GM12873 (cell line): ENCODE results near the gene CTTN.

Source experiments
- TF ChIP-seq, protein P1 (sequence below): IDR thresholded peaks from 2 replicates; pipeline ENCODE4 v1.5.1; 2012; ENCODE audit warnings: low read depth, mild to moderate bottlenecking, moderate library complexity, low read length, control low read depth; ENCODE audit not compliant: insufficient read depth; ENCODE audit errors: missing control alignments

Gene CTTN

DNA sequence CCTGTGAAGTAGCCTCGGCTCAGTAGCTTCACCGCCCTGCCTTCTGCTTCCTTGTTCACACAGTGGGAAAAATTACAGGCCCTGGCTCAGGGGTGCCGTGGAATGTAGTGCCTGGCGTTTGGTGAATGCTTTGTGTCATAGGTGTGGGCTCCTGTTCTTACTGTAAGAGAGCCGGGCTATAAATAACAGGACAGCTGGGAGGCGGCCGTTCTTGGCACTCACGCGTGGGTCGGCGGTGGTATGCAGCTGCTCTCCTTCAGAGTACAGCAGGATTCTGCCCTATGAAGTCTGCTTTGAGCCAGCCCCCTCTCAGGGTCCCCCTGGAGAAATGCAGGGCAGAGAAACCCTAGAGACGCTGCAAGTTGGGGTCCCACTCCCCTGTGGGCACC is 84.2 kb downstream of the CTTN start:
- TF ChIP-seq, protein P1, sequence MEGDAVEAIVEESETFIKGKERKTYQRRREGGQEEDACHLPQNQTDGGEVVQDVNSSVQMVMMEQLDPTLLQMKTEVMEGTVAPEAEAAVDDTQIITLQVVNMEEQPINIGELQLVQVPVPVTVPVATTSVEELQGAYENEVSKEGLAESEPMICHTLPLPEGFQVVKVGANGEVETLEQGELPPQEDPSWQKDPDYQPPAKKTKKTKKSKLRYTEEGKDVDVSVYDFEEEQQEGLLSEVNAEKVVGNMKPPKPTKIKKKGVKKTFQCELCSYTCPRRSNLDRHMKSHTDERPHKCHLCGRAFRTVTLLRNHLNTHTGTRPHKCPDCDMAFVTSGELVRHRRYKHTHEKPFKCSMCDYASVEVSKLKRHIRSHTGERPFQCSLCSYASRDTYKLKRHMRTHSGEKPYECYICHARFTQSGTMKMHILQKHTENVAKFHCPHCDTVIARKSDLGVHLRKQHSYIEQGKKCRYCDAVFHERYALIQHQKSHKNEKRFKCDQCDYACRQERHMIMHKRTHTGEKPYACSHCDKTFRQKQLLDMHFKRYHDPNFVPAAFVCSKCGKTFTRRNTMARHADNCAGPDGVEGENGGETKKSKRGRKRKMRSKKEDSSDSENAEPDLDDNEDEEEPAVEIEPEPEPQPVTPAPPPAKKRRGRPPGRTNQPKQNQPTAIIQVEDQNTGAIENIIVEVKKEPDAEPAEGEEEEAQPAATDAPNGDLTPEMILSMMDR, result no peak

DNA sequence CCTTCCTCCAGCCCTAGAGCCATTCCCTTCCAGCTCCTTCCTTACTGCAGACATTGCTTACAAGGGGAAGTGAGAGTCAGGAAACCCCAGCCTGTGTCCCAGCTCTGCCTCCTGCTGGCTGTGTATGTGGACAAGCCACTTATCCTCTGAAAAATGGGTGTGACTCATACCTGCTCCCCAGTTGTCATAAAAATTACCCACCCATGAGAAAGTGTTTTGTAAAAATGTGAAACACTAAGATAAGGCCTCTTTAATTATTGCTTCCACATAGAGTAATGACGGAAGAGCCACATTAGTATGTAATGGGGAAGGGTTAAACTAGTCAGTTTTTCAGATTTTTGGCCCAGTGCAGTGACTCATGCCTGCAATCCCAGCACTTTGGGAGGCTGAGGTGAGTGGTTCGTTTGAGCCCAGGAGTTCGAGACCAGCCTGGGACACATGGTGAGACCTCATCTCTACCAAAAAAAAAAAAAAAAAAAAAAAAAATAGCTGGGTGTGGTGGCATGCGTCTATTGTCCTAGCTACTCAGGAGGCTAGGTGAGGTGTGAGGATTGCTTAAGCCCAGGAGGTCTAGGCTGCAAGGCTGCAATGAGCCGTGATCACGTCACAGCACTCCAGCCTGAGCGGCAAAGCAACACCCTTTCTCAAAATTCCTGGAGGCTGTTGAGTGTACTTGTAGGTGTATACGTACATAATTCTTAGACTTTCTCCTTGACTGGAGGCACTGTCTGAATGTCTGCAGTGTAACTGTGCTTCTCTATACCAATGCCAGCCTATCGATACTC is 84.9 kb downstream of the CTTN start:
- TF ChIP-seq, protein P1, result peak; percentile 64

DNA sequence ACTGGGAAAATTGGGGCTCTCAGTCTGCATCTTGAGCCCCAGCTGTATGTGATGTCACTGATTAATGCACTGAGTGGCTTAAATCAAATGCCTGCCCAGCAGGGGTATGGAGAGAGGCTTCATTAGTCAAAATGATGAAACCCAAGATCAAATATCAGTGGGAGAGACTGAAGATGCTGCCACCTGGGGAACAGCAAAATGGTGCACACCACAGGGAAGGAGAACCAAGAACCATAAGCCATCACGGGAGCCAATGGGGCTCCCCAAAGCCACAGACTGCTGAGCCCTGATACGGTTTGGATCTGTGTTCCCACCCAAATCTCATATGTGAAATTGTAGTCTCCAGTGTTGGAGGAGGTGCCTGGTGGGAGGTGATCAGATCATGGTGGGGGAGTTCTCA is 85.6 kb downstream of the CTTN start:
- TF ChIP-seq, protein P1, result no peak

DNA sequence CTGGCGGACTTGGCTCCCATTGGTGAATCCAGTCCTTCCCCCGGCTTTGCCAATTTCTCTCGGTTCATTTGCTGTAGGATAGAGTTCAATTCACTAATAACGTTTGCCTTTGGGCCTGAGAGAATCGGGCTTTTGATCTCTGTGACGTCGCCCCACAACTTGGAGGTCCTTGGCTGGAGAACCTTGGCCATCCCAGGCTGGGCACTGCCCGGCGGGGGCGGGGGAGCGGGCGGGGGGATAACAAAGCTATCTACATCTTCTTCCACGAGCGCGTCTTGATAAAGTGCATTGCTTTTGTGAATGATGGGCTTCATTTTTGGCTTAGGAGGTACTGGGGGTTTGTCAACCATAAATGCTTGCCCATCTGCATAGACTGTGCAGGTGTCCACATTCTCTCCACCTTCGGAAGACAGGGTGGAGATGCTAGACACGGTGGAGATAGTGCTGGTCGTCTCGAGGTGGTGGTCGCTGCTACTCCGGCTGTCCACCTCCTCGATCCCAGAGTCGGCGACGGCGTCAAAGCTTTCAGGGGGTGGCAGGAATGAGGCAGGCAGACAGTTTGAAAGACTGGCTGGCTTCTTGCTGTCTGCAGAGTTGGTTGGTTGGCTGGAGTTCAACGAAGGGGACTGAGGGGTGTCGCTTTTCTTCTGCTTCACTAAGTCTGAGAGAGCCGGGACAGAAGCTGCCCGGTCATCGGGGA is 87.1 kb downstream of the CTTN start:
- TF ChIP-seq, protein P1, result no peak

DNA sequence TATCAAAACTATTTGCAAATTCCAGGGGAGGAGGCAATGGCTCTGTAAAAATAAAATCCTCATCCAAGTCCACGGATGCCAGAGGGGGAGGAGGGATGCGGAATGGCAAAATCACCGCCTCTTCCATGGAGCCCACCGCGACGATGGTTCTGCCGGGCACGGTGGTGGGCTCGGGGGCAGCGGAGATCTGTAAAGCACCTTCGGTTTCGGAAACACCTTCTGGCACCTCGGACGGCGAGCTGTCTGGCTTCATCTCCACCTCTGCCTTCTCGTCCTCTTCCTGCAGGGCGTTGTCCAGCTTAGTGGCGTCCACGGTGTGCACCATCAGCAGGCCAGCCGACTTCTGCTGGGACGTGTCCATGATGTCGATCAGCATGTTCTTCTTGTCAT is 87.7 kb downstream of the CTTN start:
- TF ChIP-seq, protein P1, result no peak
